GM20000 (cell line): Measurements from ENCODE around the gene CALHM2.

Experiments
- DNase-seq: peaks from one replicate; pipeline ENCODE4 v3.0.0; 2012; ENCODE audit warnings: low spot score
- TF ChIP-seq, protein P1 (sequence below): IDR thresholded peaks from 2 replicates; pipeline ENCODE4 v1.5.1; 2012; ENCODE audit warnings: mild to moderate bottlenecking, control low read depth; ENCODE audit errors: extremely low read depth, missing control alignments

The CALHM2 gene

DNA sequence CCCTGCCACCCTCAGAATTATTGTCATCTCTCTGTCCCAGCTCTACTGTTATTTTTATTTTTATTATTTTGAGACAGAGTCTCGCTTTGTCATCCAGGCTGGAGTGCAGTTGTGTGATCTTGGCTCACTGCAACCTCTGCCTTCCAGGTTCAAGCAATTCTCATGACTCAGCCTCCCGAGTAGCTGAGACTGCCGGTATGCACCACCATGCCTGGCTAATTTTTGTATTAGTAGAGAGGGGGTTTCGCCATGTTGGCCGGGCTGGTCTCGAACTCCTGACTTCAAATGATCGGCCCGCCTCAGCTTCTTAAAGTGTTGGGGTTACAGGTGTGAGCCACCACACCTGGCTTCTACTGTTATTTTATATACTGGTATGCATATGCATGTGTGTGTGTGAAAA, 11.0 kb downstream of the CALHM2 start:
- TF ChIP-seq, protein P1, sequence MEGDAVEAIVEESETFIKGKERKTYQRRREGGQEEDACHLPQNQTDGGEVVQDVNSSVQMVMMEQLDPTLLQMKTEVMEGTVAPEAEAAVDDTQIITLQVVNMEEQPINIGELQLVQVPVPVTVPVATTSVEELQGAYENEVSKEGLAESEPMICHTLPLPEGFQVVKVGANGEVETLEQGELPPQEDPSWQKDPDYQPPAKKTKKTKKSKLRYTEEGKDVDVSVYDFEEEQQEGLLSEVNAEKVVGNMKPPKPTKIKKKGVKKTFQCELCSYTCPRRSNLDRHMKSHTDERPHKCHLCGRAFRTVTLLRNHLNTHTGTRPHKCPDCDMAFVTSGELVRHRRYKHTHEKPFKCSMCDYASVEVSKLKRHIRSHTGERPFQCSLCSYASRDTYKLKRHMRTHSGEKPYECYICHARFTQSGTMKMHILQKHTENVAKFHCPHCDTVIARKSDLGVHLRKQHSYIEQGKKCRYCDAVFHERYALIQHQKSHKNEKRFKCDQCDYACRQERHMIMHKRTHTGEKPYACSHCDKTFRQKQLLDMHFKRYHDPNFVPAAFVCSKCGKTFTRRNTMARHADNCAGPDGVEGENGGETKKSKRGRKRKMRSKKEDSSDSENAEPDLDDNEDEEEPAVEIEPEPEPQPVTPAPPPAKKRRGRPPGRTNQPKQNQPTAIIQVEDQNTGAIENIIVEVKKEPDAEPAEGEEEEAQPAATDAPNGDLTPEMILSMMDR = no peak
- no peak for DNase-seq

DNA sequence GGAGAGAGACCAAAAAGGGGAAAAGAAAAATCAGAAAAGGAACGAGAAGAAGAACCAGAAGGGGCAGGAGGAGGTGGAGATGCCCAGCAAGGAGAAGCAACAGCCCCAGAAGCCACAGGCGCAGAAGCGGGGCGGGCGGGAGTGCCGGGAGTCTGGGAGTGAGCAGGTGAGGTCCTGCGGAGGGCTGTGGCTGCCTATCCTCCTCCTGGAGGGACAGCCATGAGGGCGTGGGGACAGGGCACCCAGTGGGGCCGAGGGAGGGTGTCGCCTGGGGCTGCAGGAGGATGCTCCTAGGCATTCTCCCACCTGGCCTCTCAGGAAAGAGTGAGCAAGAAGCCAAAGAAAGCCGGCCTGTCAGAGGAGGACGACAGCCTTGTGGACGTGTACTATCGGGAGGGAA, 11.8 kb downstream of the CALHM2 start:
- no peak for DNase-seq
- TF ChIP-seq, protein P1 = no peak

DNA sequence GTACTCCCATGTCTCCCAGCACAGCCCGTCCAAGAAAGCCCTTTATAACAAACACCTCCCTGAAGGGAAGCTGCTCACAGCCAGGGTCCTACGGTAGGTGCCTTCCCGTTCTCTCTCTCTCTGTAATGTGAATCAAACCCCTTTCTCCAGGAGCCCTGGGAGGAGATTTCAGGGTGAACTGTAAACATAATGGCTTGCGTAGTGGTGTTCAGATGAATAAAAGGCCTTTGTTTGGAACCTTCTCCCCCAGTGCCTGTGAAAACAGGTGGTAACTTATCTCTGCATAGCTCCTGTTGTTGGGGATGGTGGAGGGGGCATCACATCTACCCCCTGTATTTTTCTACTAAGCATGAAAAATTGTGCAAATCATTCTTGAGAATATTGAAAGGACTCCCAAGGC, 12.4 kb downstream of the CALHM2 start:
- DNase-seq = no peak
- TF ChIP-seq, protein P1 = no peak

DNA sequence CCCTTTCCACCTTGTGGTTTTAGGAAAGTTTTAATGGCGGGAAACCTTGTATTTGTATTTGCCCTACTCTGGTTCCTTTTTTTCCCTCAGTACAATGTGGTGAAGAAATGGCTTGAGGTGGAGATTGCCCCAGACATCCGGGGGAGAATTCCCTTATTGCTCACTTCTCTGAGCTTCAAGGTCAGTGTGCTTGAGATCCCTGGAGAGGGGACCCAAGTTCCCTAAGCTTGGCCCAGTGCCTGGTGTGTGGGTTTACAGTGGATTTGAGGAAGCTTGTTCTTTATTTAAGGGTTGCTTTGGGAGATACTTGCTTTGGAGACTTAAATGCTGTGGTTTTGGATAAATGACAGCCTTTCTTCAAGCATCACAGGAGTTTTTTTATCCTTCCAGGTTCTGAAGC, 18.3 kb downstream of the CALHM2 start:
- TF ChIP-seq, protein P1 = no peak

DNA sequence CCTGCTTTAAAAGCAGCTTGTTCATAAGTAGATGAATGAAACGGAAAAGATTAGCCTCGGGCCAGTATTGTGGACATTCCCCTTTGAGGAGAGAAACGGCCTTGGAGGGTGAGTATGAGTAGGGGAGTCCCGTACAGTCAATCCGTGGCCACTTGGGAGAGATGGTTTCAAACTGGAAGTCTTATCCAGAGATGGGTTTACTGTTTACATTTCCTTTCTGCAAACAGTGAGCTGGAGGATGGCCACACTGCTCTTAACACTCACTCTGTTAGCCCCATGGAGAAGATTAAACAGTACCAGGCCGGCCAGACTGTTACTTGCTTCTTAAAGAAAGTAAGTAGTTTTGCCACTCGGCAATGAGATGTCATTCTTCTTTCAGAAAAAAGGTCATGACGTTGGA, 20.3 kb downstream of the CALHM2 start:
- TF ChIP-seq, protein P1 = no peak
- no peak for DNase-seq

More for the DNA sequence above, 18.3 kb downstream of the CALHM2 start:
- no peak for DNase-seq

DNA sequence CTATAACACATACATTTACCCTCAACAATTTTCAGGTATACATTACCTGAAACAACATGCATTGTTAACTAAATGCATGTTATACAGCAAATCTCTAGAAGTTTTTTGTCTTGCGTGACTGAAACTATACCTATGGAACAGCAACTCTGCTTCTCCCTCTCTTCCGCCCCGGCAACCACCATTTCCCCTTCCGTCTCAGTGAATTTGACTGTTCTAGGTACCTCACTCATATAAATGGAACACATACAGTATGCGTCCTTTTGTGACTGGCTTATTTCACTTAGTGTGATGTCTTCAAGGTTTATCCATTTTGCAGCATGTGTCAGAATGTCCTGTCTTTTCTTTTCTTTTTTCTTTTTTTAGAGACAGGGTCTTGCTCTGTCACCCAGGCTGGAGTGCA, 22.5 kb downstream of the CALHM2 start:
- TF ChIP-seq, protein P1 = no peak
- DNase-seq = no peak

DNA sequence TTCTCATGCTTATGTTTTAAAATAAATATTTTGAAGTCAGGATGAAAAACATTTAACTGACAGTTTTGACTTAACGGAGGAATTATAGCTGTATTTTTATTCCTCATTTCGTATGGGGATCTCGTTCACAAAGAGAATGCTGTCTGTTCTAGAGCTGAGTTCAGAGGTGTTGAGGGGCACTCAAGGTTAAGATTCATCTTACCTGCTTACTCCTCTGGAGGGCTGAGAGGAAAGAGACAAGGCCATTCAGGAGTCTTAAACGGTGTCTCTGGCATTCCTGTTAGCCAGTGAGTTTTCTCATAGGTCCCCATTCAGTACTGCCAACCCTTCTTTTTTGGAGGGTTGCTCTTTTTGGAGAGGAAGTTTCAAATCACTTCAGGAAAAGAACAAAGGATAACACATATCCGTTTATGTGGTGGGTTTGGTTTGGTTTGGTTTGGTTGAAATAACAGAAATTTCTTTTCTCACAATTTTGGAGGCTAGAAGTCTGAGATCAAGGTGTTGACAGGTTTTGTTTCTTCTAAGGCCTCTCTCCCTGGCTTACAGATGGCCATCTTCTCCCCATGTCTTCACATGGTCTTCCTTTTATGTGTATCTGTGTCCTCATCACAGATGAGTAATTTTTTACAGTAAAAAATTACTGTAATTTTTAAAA, 23.1 kb downstream of the CALHM2 start:
- no peak for DNase-seq

More for the DNA sequence above, 23.1 kb downstream of the CALHM2 start:
- TF ChIP-seq, protein P1 = no peak
